GM19397 (cell line): ENCODE measurements around the gene CLDN1.
"Not testable (repeated sequence)": the region's sequence is repeated elsewhere in the genome, so short reads cannot be mapped to it uniquely, and the experiment has no call there.

ENCODE experiments used
- ATAC-seq: cut with Tn5 transposase; IDR thresholded peaks from one replicate; pipeline ENCODE4 v1.9.1; 2021; ENCODE audit warnings: mild to moderate bottlenecking, moderate library complexity; ENCODE audit not compliant: unreplicated experiment

Gene CLDN1

DNA sequence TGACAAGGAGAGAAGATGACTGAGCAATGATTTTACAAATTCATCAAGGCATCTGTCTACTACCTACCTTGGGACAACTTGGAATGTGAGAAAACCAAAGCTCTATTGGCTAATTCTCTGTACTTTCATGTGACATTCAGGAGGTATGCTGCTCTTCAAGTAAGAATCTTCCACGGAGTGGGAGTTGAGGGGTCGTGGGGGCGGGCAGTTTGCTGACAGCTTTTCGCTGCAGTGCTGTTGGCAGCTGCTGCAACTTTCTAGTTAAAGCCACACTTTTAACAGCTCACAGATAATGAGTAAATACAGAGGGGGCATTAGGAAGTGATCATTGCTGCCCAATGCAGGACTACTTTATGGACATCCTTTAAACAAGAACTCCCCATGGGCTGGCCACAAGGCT, 22.3 kb downstream of the CLDN1 start:
- ATAC-seq = no peak

GRCh38 chr3:190294030-190294429, 28.2 kb downstream of the CLDN1 start:
- no peak for ATAC-seq

DNA sequence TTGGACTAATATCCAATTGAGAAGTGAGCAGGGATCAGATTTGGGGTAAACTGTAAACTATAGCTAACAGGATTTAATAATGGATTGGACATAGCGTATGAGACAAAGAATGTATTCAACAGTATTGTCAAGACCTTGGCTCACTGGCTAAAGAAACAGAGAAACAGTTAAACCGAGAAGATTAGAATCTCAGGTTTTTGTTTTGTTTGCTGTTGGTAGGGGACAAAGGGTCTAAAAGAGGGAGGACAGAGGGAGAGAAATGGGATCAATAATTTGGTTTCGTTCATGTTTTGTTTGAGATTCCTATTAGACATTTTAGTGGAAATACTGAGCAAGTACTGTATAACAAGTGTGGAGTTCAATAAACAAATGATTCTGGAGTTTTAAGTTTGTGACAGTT, 28.6 kb downstream of the CLDN1 start:
- no peak for ATAC-seq

GRCh38 chr3:190291994-190292584, 30.2 kb downstream of the CLDN1 start:
- ATAC-seq = no peak

DNA sequence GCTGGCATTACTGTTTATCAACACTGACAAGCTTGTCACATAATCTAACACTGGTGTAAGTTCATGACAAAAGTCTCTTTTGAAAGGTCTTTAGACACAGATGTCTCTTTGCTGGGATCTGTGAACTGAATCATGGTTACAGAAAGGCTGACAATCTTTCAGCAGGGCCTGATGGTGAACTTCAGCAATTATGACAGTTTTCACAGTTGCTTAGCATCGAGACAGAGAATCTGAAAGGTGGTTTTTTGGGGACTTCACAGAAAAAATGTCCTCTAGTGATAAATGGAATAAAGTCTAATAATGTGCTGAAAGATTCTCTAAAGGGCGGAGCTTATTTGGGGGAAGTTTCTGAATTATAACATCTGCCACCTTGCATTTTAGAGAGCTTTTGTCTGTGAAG, 32.3 kb downstream of the CLDN1 start:
- no peak for ATAC-seq

- no peak for ATAC-seq
Observed at GRCh38 chr3:190288836-190289235, 33.4 kb downstream of the CLDN1 start.

- no peak for ATAC-seq
Observed at GRCh38 chr3:190286014-190286413, 36.2 kb downstream of the CLDN1 start.

DNA sequence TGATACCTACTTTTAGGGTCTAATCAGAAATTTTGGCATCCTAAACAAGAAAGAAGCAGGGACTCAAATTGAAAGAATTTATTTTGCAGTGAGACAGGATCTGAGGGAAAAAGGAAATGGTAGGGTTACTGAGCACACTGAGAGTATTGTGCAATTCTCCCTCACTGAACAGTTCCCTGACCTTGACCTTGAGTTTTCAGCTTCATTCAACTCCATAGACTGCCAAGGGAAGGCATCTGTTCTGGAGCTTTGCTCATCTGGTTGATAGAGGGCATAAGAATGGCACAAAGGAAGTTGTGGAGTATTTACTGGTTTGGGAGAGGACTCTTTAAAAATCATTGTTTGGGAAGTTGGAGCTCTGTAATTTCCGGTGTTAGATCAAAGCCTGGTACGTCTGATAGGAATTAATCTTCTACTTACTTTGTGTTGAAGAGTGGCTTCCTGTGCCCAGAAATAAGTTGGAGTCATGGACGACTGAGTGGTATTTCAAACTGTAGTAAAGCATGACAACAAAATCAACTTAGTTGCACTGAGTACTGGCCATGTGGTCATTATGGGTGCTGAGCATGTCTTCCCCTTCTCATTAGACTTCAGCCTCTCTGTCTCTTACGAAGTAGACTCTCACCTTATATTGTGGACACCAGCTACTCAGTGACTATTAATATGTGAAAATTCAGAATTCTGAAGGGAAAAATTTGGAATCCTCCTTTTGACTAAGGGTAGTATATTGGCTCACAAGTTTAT, 40.8 kb downstream of the CLDN1 start:
- no peak for ATAC-seq

GRCh38 chr3:190279690-190280089, 42.6 kb downstream of the CLDN1 start:
- ATAC-seq = no peak

GRCh38 chr3:190272747-190273146, 49.5 kb downstream of the CLDN1 start:
- no peak for ATAC-seq

GRCh38 chr3:190269101-190269500, 53.1 kb downstream of the CLDN1 start:
- ATAC-seq = no peak

DNA sequence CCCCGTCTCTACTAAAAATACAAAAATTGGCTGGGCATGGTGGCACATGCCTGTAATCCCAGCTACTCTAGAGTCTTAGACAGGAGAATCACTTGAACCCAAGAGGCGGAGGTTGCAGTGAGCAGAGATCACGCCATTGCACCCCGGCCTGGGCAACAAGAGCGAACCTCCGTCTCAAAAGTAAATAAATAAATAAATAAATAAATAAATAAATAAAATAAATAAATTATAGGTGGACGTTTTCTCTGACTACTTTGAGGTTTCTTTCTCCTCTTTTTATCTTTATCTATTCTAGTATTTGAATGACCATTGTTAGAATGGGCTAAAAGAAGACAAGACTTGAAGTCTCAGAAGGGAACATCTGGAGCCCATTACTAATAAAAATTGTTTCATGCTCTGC, 54.8 kb downstream of the CLDN1 start:
- not testable (repeated sequence) for ATAC-seq

DNA sequence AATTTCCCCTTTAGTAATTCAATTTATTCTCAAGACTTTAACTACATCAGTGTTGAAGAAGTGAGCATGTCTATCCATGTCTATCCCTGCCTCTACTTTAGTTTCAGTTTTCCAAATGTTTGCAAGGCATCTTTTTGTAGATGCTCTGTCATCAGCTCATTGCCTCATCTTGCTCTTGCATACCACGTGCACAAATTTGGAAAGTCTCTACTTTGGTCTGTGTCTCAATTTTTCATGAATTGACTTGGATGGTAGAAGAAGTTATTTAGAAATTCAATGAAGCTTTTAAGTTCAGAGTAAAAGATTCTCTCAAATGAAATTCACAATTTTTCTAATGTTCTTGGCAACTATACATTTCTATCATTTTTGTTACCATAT, 55.3 kb downstream of the CLDN1 start:
- ATAC-seq = no peak

DNA sequence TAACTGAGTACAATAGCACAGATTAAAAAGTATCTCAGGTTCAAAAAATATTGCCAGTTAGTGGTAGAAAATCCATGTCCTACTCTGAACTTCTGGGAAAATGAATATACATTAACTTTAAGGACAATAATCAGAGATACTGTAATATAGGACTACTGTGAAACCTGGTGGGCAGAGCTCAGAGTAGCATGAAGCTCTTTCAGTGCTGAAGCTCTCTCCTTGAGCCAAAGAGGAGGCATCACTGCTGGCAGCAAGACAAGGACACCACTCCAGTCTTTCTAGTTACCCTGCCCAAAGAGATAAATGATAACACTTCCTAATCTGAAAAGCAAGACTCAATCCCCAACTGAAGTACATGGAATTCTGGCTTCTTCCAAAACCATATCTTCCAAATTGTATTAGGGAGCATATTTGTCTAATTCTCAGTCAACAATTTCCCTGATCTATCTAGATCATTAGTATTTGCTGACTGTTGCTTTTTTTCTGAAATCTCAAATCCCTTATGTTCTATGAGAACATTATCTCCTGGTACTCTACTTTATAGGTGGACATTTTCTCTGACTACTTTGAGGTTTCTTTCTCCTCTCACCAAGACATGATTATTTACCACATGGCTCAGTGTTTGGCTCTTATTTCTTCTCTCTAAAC, 55.9 kb downstream of the CLDN1 start:
- no peak for ATAC-seq

GRCh38 chr3:190265796-190266195, 56.5 kb downstream of the CLDN1 start:
- ATAC-seq = no peak

DNA sequence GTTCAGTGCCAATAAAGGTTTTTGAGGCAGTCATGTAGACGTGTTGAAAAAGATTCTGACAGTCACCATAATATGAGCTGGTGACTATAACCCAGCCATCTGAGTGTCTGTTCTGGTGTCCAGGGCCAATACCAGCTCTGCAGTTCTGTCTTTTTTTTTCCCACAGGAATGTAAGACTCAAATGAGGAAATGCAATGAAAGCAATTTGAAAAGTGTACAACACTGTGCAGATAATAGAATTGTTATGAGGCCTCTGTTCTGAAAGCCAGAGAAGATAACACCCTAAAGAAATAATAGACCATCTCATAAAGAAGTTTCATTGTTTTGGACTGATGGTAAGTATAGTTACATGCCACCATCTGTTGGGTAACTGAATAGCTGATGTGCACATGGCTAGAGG, 57.1 kb downstream of the CLDN1 start:
- ATAC-seq = no peak

DNA sequence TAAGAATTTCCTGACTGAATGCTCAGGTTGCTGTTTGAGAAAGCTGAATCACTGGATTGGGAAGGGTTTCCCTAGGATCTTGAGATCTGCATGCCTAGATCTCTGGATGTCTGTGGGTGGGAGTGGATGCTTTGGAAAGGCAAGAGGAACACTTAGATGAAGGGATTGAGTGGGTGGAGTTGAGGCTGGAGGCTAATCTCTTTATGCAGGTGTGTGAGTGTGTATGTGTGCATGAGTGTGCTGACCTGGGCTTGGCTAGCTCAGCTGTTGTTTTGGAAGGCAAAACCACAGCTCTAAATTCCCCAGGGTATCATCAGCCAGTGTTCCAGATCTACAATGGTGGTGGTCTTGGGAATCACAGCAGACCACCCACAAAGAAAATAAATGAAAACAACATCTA, 60.5 kb downstream of the CLDN1 start:
- no peak for ATAC-seq

- no peak for ATAC-seq
Observed at GRCh38 chr3:190261015-190261414, 61.2 kb downstream of the CLDN1 start.

DNA sequence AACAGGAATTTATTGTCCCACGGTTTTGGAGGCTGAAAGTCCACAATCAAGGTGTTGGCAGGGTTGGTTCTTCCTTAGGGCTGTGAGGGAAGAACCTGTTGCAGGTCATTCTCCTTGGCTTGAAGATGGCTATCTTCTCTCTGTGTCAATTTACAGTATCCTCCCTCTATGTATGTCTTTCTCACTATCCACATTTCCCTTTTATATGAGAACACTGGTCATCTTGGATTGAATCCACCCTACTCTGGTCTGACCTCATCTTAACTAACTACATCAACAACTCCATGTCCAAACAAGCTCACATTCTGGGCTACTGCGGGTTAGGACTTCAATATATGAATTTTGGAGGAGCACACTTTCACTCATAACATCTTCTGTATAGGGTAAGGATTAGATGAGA, 61.9 kb downstream of the CLDN1 start:
- no peak for ATAC-seq

DNA sequence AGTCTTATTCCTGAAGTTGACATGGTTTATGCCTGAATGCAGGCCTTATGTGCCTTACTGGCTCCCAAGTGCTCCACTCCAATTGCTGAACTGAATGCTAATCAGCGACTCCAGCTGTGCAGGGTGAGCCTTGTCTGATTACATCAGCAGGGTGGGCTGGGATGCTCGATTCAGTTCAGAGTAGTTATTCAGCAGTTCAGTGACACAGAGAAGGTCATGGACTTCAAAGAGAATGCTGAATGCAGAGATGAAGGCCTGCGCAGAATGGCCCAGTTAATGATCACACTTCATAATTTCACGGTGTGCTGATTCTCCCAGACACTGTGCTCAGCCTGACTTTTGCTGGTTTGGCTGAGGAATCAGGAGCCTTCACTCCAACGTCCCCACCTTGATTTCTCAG, 63.6 kb downstream of the CLDN1 start:
- no peak for ATAC-seq
